GM21515 (cell line): Measurements from ENCODE around the gene GPN1.
A peak's percentile ranks its signal among the peaks of the same experiment; 100 is the strongest.
"Not testable (repeated sequence)": the region's sequence is repeated elsewhere in the genome, so short reads cannot be mapped to it uniquely, and the experiment has no call there.

Source experiments
- ATAC-seq: cut with Tn5 transposase; IDR thresholded peaks from one replicate; pipeline ENCODE4 v1.9.1; 2021; ENCODE audit not compliant: unreplicated experiment

The GPN1 gene

DNA sequence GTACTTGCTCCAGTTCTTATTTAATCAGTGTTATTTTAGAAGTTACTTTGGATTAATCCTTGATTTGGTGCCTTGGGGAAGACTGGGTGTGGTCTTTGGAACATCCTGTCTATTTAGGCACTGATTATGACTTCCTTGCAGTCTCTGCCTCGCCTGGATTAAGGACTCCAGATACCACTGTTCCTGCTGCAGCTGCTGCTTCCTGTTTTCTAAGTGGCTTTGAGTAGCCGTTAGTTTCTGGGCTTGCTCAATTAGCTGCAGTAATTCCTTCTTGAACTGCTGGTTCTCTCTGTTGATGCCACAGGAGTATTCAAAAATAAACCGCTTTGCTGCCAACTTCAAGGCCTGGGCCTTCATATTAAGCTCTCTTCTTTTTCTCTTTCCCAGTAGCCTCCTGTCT, 1.9 kb upstream of the GPN1 start:
- not testable (repeated sequence) for ATAC-seq

DNA sequence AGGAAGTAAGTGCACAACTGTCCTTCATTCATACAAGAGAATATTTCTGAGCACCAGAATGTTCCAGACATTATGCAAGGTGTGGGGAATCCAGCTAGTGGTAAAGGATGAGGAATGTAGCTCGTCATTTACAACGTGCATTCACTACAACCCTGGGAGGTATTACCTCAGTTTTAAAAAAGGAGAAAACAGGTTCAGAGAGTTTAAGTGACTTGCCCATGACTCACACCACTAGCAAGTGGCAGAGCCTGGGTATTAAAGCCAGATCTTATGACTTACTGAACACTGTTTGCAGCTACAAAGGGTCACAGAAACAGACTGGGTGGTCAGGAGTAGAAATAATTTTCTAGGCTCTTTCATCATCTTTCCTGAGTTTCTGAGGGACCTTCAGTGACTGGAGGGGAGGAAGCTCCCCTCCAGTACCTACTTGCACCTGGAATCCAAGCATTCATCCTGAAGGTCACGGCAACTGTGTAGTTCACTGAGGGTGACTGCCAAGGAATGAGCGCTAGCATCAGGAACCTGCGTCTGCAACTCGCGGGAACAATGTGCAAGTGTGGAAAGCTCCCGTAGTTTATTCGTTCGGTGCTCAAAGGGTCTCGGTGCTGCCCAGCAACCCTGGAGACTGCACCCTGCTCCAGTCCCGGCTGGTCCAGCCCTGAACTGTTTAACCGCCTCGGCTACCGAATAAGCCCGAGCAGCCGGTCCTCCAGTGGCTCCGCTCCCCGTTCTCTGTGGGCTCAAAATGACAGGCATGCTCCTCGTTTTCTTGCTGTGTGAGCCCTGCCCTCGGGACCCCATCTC, 685 bp upstream of the GPN1 start:
- peak; percentile 23 for ATAC-seq

DNA sequence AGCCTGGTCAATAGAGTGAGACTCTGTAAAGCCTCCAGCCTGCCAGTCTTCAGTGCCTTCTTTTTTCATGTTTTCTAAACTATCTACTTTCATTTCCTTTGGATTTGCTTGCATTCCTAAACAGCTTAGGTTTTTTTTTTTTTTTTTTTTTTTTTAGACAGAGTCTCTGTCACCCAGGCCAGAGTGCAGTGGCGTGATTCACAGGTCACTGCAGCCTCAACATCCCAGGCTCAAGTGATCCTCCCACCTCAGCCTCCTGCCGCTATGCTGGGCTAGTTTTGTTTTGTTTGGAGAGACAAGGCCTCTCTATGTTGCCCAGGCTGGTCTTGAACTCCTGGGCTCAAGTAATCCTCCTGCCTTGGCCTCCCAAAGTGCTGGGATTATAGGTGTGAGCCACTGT, 1.4 kb downstream of the GPN1 start:
- not testable (repeated sequence) for ATAC-seq

DNA sequence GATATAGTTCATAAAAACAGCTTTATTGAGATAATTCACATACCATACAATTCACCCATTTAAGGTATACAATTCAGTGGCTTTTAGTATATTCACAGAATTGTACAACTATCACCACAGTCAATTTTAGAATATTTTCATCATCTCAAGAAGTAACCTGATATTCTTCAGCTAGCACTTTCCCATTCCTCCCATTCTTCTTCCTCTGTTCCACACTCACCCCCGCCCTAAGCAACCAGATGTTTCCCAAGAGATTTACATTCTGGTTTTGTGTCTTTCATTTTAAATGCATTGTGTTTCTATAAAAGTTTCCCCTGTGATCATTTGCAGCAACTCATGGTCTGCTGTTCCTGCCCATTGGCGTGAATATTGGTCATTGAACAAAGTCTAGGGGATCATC, 5.4 kb downstream of the GPN1 start:
- no peak for ATAC-seq

DNA sequence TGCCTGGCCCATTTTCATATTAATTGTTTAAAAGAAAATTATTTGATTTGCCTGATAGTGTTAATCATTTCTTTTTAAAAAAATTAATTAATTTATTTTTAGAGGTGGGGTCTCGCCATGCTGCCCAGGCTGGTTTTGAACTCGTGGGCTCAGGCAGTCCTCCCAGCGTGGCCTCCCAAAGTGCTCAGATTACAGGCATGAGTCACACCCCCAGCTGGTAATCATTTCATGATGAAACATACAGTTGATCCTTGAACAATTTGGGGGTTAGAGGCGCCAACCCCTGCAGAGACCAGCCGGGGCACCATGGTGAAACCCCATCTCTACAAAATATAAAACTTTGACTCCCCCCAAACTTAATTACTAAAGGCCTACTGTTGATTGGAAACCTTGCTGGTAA, 7.9 kb downstream of the GPN1 start:
- no peak for ATAC-seq

DNA sequence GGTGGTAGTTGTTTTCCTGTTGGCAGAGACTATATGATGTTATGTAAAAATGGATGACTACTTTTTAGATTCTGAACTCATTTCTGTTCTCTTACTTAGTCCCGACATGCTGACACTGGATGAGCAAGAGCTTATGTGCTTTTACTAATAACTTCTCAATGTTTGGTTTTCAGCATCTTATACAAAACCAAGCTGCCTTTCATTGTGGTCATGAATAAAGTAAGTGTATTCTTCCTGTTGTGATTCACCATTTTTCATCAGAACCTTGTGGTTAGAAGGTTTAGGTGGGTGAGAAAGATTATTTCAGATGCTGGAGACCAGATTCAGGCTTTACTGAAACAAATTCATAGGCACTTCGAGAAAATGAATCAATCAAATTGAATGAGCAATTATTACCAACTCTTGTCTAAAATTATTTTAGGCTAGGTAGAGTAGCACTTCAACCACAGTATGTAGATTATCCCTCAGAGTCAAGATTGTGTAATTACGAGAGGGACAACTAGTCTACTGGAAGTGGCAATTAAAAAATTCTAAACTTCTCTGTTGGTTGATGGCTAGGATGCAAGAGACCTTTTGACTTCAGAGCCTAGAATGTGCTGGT, 9.3 kb downstream of the GPN1 start:
- no peak for ATAC-seq

DNA sequence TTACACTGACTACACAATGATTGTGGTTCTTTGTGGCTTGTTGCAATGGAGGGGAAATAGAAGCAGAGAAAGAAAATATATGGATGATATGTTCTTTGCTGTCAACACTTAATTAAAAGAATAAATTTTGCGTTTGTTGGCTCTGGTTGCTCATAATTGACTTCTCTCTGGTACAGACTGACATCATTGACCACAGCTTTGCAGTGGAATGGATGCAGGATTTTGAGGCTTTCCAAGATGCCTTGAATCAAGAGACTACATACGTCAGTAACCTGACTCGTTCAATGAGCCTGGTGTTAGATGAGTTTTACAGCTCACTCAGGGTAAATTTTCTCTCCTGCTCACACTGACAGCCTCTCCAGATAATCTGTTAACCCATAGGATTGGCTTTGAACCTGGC, 9.9 kb downstream of the GPN1 start:
- ATAC-seq = no peak

DNA sequence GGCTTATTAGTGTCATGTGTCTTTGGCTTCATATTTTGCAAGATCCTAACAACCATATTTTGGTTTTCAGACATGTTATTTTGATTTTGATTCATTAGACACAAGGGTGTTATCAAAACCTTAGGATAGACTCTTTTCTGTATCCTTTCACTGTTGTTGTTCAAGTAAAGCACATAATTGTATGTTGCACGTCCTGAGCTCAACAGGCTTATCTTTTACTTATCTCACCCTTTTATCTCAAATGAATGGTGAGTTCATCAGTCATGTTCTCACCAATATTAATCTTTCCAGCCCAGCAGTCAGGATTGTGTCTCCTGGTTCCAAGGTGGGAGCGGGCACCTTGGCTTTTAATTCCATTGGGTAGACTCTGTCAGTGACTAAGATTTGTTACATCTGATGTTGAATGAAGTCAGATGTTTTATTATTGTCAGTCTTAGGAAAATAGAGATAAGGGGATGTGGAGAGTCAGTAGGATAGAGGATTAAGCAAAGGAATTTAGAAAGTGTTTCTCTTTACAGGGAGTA, 11.9 kb downstream of the GPN1 start:
- ATAC-seq = no peak

DNA sequence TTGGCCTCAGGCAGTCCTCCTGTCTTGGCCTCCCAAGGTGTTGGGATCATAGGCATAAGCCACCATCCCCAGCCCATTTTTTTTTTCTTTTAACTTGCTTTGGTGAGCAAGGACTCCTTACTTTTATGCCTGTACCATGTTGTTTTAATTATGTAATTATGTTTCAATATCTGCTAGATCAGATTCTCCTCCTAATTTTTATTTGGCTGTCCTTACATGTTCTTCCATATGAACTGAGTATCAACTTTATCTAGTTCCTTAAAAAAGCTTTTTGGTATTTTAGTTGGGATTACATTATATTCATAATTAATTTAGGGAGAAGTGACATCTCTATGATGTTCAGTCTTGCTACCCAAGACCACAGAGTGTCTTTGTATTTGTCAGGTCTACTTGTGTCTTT, 16.3 kb downstream of the GPN1 start:
- ATAC-seq = no peak

DNA sequence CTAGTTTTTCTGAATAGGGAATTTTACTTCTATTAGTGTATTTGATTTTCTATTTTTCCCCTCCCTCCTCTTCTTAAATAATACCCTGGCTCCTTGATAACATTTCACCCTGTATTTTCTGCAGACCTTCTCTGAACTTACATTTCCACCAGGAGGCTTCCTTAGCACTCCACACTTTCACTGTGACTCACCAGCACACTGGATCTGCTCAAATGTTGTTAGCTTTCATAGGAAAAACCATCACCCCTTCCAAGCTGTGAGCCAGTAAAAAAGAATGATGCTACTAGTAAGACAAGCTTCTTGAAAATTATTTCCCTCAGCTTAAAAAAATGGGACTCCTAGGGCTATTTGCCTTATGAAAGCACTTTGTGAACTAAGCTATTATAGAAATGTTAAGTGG, 18.4 kb downstream of the GPN1 start:
- ATAC-seq = no peak

DNA sequence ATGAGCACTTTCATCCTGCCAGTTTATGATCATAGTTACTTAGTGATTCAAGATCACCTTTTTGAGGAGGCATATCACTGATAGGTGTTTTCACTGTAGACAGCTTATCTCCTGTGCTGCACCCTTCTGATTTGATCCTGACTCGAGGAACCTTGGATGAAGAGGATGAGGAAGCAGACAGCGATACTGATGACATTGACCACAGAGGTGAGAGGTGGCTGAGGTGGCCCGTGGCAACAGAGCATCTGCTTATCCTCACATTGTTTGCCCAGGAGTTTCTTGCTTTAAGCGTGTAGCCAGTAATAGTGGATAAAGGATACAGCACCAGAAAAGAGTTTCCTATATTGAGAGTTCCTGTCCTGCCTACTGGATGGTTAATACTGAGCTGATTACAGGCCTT, 18.9 kb downstream of the GPN1 start:
- no peak for ATAC-seq

DNA sequence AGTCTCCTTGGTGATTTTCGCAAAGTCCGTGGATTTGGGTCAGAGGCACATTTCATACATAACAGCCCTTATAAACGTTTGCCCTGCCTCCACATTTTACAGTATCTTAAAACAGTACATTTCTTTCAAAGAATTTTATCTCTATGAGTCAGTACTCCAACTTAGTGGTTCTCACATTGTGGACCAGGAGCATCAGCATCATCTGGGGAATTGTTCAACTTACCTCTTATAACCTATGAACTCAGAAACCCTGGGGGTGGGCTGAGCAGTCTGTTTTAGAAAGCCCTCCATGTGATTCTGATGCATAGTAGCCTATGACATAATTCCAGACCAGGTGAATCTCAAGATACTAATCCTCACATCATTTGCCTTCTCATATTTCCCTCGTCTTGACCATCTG, 22.2 kb downstream of the GPN1 start:
- no peak for ATAC-seq

DNA sequence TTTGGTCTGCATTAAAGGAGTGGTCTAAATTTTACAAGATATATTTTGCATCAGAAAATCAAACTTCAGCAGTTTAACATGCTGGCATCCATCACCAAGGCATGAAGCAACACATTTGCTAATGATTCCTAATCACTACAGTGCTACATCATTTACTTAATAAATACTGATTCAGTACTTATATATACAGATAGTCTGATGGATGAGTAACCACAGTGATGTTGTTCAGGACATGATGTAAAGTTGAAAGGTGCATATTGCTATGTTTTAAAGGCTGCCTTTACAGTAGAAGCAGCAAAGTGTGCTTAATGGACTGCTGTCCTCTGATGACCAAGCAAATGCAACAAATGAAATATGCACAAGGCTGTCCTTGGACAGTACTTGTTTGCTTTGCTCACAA, 23.5 kb downstream of the GPN1 start:
- ATAC-seq = no peak

DNA sequence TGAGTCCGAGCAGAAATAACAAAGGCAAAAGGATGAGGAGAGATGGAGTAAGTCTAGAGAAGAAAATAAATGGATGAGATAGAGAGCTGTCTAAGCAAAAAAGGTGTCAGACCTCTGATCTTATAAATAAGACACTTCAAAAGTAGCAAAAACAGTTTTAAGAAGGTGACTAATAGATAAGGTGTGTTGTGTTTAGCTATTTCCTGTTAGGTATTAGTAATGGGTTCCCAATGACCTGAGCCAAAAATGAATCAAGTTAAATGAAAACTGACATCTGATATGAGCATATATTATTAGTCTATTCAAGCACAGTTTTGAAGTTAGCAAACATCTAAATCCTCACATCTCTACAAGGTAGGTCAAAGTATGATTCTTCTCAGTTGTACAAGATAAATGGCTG, 23.9 kb downstream of the GPN1 start:
- ATAC-seq = no peak

DNA sequence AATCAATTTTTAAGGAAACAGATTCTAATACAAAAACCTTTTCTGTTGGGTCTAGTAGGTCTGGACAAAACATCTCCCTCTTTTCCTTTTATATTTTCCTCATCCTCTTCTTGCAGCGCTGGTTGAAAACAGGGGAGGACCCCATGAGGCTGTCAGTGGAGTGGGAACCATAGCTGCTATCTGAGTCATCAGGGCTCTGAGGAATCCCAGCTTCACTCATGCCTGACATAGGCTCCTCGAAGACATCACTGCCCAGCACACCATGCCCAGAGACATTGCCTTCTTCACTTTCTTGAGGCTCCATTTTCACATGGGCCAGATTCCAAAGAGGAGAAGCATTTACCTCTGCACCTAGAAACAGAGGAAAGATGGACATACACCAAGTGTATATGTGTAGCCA, 24.5 kb downstream of the GPN1 start:
- no peak for ATAC-seq

DNA sequence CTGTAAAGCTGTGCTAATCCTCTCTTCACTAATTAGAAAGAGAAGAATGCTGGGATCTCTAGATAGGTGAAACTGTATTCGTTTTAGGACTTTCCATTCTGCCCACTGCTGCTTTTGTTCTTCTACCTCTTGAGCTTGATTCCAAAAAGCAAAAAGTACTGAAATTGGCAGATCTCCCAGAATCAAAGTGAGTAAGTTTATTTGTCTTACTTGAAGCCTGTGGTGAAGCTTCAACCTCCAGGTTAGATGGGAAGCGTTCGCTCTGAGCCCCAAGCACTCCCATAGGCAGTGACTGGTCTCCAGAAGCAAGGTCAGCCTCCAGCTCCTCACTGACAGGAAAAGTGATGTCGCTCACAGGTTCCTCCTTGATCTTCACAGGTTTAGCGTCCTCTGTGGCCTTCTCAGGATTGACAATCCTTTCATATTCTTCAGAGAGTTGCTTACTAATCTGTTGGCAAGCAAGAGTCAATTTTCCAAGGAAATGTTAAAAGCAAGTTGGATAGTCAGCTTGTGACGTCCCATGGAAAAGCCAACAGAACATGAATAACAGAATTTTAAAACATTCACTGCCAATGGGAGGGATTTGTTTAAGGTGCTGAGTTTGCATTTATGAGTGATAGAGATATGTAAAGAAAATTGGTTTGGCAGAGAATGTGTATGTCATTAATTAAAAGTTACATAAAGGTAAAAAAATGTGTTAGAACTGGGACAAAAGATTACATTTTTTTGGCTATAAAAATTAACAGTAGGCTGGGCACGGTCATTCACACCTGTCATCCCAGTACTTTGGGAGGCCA, 26.5 kb downstream of the GPN1 start:
- ATAC-seq = no peak

DNA sequence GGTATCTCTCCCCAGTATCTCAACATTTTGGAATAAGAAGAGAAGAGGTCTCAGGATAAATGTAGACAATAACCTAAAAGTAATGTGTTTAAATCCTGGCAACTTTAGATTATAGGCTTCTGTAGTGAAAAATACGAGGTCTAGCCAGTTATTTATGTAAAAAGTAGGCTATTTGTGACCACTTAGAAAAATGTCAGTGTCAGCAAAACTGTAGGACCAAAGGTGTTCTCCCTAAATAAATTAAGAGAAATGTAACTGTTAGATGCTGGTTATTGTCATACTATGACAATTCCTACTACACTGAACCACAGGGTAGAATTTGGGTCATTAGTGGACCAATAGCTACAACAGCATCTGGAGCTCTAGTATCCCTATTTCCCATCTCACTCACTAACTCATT, 32.5 kb downstream of the GPN1 start:
- no peak for ATAC-seq

DNA sequence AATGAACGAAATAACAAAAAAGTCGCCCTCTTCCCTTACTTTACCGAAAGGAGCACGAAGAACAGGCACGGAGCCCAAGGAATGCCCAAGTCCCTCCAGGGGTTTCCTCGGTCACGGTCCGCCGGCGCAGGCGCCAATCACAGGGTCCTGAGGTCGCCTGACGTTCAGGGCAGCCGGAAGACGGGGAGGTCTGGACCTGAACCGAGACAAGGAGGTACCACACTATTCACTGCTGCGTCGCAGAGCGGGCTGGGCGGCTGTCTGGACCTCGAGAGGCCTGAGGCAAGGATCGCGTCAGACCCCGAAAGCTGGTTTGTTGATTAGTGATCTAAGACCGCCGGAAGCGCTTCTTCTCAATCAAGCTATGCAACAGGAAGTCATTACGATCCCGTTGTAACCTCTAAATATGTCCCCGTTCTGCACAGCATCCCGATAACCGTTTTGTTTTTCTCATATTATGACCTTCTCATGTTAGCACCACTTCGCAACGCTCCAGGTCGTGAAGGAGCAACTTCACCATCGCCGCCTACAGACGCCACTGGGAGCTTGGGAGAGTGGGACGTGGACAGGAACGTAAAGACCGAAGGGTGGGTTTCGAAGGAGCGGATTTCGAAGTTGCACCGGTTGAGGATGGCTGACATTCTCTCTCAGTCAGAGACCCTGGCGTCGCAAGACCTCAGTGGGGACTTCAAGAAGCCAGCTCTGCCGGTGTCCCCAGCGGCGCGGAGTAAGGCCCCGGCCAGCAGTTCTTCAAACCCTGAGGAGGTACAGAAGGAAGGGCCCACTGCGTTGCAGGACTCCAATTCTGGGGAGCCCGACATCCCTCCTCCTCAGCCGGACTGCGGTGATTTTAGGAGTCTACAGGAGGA, 34.7 kb downstream of the GPN1 start, which contains the start of the genes SLC4A1AP and SUPT7L:
Gene SLC4A1AP, plus strand, starts transcription at position 605 of the 869 bp plus-strand sequence. Its CDS starts 26 bp downstream, at position 631.
Gene SUPT7L, minus strand, starts transcription at position 330 of the 869 bp plus-strand sequence. CDS start 1,422 bp downstream, outside the sequence.
- peak; percentile 70 for ATAC-seq

DNA sequence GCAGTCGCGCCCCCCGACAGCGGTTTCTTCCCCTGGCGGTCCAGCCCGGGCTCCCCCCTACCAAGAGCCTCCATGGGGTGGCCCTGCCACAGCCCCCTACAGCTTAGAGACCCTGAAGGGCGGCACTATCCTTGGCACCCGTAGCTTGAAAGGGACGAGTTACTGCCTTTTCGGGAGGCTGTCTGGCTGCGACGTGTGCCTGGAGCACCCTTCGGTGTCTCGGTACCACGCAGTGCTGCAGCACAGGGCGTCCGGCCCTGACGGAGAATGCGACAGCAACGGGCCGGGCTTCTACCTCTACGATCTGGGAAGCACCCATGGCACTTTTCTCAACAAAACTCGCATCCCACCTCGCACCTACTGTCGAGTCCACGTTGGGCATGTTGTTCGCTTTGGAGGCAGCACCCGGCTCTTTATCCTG, 35.3 kb downstream of the GPN1 start:
- peak; percentile 28 for ATAC-seq

DNA sequence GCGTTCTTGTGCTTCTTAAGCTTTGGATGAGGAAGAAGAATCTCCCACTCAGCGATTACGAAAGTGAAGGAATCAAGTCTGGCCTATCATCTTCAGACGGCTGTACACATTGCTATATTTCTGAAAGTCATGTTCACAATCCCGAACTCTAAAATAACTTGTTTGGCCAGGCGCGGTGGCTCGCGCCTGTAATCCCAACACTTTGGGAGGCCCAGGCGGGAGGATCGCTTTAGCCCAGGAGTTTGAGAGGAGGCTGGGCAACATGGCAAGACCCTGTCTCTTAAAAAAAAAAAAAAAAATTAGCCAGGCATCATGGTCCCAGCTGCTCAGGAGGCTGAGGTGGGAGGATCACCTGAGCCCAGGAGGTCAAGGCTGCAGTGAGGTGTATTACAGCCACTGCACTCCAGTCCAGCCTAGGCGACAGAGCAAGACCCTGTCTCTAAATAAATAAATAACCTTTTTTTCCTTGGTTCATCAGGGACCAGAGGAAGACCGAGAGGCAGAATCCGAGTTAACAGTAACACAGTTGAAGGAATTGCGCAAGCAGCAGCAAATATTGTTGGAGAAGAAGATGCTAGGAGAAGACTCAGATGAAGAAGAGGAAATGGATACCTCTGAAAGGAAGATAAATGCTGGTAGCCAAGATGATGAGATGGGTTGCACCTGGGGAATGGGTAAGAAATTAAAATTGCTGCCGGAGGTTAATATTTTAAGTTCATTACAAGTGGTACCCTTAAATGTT, 35.9 kb downstream of the GPN1 start:
- no peak for ATAC-seq
